Effector CD4-positive, alpha-beta T cell (primary cell): ENCODE results near the gene SLC6A20. TPM values are rescaled to one million over a fixed set of nuclear protein-coding genes. Genes with fewer than 3 reads are reported as not detected.

Experiments
- DNase-seq: peaks from one replicate; pipeline ENCODE4 v3.0.0-alpha.2; 2020
- total RNA-seq: gene quantifications from one replicate; lab custom pipeline; 2026; lab: John Stamatoyannopoulos, UW

The SLC6A20 gene, protein sequence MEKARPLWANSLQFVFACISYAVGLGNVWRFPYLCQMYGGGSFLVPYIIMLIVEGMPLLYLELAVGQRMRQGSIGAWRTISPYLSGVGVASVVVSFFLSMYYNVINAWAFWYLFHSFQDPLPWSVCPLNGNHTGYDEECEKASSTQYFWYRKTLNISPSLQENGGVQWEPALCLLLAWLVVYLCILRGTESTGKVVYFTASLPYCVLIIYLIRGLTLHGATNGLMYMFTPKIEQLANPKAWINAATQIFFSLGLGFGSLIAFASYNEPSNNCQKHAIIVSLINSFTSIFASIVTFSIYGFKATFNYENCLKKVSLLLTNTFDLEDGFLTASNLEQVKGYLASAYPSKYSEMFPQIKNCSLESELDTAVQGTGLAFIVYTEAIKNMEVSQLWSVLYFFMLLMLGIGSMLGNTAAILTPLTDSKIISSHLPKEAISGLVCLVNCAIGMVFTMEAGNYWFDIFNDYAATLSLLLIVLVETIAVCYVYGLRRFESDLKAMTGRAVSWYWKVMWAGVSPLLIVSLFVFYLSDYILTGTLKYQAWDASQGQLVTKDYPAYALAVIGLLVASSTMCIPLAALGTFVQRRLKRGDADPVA
- total RNA-seq = not detected

GRCh38 chr3:45795882-45796765 lies at the start of gene SLC6A20:
TSS of gene SLC6A20 (minus strand) at chr3:45796536. CDS start at chr3:45796419, 117 bp downstream.
- DNase-seq = no peak

- no peak for DNase-seq
These were observed 48.3 kb upstream of the SLC6A20 start for GRCh38 chr3:45844616-45845015.

DNA sequence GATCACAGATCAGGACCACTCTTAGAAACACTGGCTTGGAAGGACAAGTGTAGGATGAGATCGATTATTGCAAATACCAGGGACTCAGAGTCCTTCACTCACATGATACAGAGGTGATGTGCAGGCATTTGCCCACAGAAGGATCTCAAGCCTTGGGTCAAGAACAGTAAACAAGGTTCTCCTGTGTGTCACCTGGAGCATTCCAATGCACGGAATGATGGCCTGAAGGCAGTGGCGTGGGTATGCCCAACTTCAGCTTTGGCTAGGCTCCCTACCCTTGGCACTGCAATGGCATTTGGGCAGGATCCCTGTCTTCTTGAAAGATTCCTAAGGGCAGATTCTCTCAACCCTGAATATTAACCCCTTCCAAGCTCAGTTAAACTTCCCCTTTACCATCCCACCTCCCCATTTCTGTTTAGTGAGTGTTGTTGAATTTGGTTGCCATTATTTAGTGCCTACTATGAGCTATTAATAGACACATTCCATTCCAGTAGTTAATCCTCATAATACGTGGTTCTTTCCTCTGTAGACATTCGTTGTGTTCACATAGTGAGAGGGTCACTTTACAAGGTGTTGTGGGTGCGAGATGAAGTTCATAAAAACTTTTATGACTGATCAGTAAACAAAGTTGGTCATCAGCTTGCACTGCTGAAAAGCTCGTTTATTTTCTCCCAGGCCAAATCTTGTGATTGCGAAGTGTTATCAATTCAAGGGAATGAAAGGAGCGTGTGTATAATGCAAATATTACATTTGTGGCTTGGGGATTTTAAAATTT lies 46.7 kb upstream of the SLC6A20 start:
- DNase-seq = no peak

DNA sequence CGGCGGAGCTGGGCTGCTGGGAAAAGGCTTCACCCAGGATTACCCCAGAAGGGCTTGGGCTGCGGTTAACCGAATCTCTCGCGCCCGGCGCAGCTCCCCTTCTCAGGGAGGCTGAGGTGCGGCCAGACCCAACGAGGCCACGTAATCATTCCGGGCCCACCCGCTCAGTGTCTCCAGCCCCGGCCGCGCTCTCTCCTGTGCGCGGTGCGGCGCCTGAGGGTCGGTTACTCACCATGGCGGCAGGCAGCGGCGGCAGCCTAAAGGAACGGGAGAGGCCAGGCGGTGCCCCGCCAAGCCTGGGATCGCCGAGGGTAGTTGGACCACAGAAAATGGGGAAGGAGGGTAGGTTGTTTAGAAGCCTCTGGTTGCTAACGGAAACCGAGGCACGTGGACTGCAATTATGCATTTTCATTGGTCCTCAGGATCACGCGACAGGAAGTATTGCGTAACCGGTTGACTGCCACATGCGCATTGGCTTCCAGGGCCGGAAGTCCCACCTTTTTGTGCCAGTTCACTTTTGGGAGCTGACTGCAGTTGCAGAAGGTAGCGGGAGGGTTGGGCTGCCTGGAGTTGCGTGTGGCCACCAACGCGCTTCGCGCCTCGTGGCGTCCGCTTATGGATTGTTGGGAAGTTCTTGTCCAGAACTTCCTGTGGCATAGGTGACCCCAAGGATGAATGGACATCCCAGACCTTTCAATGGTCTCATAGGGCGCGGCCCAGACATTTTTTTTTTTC lies 45.6 kb upstream of the SLC6A20 start, which contains the start of gene LZTFL1:
LZTFL1 (minus strand) TSS at position 363 of the 735 bp plus-strand sequence; CDS start at position 235, 128 bp downstream.
- peak; percentile 81 for DNase-seq

DNA sequence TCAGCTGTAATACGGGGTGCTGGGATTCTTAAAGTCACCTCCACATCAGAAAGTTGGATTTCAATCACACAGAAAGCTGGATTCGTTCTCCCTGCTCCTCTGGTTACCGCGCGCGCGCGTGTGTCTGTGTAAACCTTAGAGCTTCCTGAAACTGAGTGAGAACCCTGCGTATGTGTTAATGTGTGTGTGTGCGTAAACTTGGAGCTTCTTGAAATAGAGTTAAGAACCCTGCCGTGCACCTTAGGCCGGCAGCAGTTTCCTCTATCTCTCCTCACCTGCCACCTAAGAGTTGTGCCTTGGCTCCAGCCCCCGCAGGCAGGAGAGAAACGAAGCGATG lies 45.1 kb upstream of the SLC6A20 start:
- DNase-seq = peak; percentile 2

- no peak for DNase-seq
These were observed 42.1 kb upstream of the SLC6A20 start for GRCh38 chr3:45838466-45838865.

- DNase-seq = no peak
These were observed 36.4 kb upstream of the SLC6A20 start for GRCh38 chr3:45832699-45833098.

GRCh38 chr3:45830121-45830520 lies 33.8 kb upstream of the SLC6A20 start:
- DNase-seq = no peak

GRCh38 chr3:45826908-45827307 lies 30.6 kb upstream of the SLC6A20 start:
- no peak for DNase-seq

- DNase-seq = no peak
These were observed 30.0 kb upstream of the SLC6A20 start for GRCh38 chr3:45826321-45826720.

- DNase-seq = no peak
These were observed 24.8 kb upstream of the SLC6A20 start for GRCh38 chr3:45821127-45821526.

DNA sequence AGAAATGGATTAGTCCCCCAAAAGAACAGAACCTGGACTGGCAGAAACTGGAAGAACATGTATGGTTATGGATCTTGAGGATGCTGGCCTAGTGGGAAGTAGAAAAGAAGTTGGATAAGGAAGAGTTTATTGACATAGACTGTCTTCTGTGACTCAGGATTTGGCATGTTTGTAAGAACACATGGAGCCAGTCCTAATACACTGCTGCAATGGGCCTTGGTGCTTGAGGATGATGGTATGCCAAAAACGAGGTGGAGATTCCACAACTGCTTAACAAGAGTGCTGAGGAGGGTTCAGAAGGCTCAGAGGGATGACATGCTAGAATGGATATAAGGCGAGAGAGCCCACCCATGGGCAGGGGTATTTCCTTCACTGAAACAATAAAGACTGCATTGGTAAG lies 23.2 kb upstream of the SLC6A20 start:
- DNase-seq = no peak

DNA sequence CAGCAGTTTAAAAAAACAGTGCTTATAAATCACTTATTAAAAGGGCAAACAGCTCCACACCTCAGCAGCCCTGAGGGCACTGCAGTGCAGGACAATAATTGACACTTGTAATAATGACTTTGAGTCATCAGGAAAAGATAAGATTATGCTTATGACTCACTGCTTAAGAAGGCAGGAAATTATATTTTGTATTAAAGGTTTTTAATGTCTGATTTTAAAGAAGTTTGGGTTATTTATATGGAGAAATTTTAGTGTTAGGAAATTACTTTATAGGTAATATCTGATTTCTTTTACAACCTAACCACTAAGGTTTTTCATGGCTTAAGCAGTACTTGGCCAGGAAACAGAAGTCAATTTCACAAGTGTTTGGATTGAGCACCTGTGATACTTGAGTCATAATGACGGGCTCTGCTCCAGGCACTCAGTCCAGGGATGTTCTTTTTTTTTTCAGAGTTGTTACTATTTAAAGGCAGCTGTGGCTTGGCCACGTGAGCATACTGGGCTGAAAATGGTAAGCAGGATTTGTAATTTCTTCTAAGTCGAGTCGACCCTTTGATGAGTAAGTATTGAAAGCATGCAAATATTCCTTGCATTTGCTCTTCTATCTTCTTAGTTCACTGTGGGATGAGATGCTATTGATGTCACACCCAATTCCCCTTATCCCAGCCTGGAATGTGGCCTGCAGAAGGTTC lies 21.6 kb upstream of the SLC6A20 start:
- DNase-seq = no peak

- no peak for DNase-seq
These were observed 20.2 kb upstream of the SLC6A20 start for GRCh38 chr3:45816544-45816943.

- no peak for DNase-seq
These were observed 18.0 kb upstream of the SLC6A20 start for GRCh38 chr3:45814322-45814721.

- DNase-seq = no peak
These were observed 11.6 kb upstream of the SLC6A20 start for GRCh38 chr3:45807681-45808540.

DNA sequence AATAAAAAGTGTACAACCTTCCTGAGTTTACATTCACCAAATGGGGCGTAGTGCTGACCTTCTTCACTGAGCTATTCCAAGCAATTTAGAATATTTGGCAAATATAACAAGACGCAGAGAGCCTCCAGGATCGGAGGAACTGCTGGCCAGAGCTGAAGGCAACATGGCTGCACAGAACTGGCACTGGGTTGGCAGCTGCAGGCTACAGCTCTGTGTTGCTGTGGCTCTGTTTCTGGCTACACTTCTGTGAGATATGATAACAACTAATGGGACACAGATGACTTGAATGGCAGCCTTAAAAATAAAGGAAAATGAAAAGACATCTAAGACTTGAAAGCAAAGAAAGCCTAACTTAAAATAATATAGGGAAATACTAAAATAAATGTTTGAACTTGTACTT lies 10.8 kb upstream of the SLC6A20 start:
- no peak for DNase-seq

DNA sequence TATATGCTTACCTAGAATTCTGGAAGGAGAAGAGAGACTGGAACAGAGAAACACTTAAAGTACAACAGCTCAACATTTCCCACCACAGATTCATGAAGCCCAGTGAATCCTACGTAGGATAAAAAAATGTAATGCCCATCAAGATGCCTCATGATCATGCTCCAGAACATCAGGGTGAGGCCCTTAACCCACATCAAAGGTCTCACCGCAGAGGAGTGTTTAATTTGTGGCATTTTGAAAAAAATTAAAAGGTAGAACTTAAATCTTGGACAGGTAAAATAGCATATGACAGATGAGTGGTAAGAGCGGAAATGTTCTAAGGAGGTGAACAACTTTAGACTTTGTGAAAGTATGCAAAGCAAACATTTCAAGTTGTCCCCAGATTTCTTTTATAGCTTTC lies 9.7 kb upstream of the SLC6A20 start:
- DNase-seq = no peak

DNA sequence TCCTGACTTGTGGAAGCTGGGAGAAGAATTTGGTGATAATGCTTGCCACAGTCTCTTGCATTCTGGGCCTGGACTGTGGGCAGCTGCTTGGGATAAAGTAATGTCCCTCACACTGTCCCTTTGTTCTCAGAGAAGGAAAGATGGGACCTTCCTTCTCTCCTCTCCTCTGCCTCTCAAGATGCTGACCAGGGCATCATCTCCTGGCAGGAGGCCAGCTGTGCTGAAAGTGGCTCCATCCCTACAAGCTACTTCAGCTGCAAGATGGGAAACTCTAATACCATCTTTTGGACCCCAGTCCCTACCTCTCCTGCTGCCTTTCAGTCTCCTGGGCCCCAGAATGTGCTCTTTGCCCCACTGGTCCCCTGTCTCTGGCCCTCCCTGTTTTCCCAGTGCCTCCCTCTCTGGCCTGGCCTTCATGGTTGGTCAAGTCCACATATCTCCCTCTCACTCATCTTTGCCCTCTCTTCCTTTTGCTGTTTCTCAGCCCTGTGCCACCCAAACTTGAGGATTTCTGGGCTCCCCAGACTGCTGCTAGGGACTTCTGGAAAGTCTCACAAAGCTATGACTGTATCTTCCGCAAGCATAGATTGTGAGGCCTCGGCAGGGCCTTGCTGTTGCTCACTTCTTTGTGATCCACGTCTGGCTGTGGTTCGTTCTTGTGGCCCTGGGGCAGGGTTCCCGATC lies 7.1 kb upstream of the SLC6A20 start:
- no peak for DNase-seq

DNA sequence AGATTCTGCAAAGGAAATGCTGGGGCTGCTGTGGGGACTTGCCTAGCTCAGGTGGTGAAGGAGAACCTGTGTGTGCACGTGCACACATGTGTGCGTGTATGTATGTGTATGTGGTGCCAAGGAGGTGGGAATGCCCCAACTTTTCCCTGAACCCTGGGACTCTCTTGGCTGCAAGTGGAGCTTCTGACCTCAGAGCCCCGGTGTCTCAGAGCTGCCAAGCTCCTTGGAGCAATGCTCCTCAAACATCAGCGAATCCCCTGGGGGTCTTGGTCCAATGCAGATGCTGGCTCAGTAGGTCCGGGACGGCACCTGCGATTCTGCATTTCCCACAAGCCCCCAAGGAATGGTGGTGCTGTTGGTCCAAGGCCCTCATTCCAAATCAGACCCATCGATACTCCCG lies 5.8 kb upstream of the SLC6A20 start:
- no peak for DNase-seq
